KMS-11 (cell line): ENCODE measurements around the gene KLF15.

Experiments used
- H2AFZ ChIP-seq: fragments of 200-600 bp; sonication (generic); 2 replicates; pipeline ENCODE4 v1.6.1; 2016; ENCODE audit warnings: antibody characterized with exemption, mixed run types, low read depth
- H3K27ac ChIP-seq: fragments of 200-600 bp; sonication (generic); 2 replicates; pipeline ENCODE4 v1.6.1; 2016; ENCODE audit warnings: mild to moderate bottlenecking, mixed run types
- H3K27me3 ChIP-seq: fragments of 200-600 bp; sonication (generic); 2 replicates; pipeline ENCODE4 v1.6.1; 2017; ENCODE audit warnings: mild to moderate bottlenecking, low read depth, mixed run types, moderate library complexity; ENCODE audit not compliant: insufficient read depth
- H3K36me3 ChIP-seq: fragments of 200-600 bp; sonication (generic); 2 replicates; pipeline ENCODE4 v1.6.1; 2017; ENCODE audit warnings: mild to moderate bottlenecking, mixed run types; ENCODE audit not compliant: insufficient read depth
- H3K4me1 ChIP-seq: fragments of 200-600 bp; sonication (generic); 2 replicates; pipeline ENCODE4 v1.6.1; 2016; ENCODE audit warnings: mild to moderate bottlenecking, low read depth, mixed run types; ENCODE audit not compliant: poor library complexity, severe bottlenecking
- H3K4me2 ChIP-seq: fragments of 200-600 bp; sonication (generic); 2 replicates; pipeline ENCODE4 v1.7.0; 2016; ENCODE audit warnings: mild to moderate bottlenecking, mixed run types
- H3K4me3 ChIP-seq: fragments of 200-600 bp; sonication (generic); IDR thresholded peaks from 2 replicates; pipeline ENCODE4 v1.6.1; 2017; ENCODE audit warnings: low read depth, low read length, mixed read lengths; ENCODE audit not compliant: insufficient read depth
- H3K79me2 ChIP-seq: fragments of 200-600 bp; sonication (generic); 2 replicates; pipeline ENCODE4 v1.6.1; 2016; ENCODE audit warnings: low read depth, mixed run types; ENCODE audit not compliant: insufficient read depth
- H3K9ac ChIP-seq: fragments of 200-600 bp; sonication (generic); 2 replicates; pipeline ENCODE4 v1.6.1; 2016; ENCODE audit warnings: mild to moderate bottlenecking, mixed run types
- H4K20me1 ChIP-seq: fragments of 200-600 bp; sonication (generic); 2 replicates; pipeline ENCODE4 v1.6.1; 2016; ENCODE audit warnings: mild to moderate bottlenecking, mixed run types; ENCODE audit not compliant: insufficient read depth
- TF ChIP-seq, protein P1 (sequence below): fragments of 200-600 bp; sonication (generic); conservative IDR thresholded peaks from 2 replicates; pipeline ENCODE4 v1.6.1; 2017; ENCODE audit warnings: low read depth, mild to moderate bottlenecking, antibody characterized with exemption, low read length, moderate library complexity, mixed read lengths

Gene KLF15

DNA sequence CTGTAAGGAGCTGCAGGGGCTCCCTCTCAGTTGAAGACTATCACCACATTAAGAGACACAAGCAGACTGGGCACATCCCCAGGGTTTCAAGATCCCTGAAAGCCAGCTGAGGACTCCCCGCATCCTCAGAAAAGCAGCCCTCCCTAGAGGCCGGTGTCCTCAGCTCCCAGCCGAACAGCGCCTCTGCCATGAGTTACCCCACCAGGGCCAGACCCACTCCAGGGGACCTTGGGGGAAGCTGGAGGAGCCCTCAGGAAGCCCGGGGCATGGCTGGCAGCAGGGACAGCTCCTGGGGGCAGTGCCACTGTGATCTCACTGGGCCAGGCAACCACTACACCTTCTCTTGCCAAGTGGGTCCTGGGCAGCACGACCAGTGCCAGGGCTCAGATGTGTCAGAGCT is 8.1 kb downstream of the KLF15 start:
- TF ChIP-seq, protein P1, sequence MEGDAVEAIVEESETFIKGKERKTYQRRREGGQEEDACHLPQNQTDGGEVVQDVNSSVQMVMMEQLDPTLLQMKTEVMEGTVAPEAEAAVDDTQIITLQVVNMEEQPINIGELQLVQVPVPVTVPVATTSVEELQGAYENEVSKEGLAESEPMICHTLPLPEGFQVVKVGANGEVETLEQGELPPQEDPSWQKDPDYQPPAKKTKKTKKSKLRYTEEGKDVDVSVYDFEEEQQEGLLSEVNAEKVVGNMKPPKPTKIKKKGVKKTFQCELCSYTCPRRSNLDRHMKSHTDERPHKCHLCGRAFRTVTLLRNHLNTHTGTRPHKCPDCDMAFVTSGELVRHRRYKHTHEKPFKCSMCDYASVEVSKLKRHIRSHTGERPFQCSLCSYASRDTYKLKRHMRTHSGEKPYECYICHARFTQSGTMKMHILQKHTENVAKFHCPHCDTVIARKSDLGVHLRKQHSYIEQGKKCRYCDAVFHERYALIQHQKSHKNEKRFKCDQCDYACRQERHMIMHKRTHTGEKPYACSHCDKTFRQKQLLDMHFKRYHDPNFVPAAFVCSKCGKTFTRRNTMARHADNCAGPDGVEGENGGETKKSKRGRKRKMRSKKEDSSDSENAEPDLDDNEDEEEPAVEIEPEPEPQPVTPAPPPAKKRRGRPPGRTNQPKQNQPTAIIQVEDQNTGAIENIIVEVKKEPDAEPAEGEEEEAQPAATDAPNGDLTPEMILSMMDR, result no peak
- Histone ChIP-seq H3K36me3 (no peaks in the 10 kb centered on the region), H3K27ac (no peak overlapping the region), H2AFZ (no peak overlapping the region), H3K4me1 (no peaks in the 10 kb centered on the region), H3K79me2 (no peaks in the 10 kb centered on the region), H3K4me3 (no peak overlapping the region), H3K4me2 (no peak overlapping the region), H4K20me1 (no peaks in the 10 kb centered on the region), H3K27me3 (0 out of 2 replicates have a peak, but pooled peaks cover 2% of the 10 kb centered on the region), H3K9ac (no peak overlapping the region)

DNA sequence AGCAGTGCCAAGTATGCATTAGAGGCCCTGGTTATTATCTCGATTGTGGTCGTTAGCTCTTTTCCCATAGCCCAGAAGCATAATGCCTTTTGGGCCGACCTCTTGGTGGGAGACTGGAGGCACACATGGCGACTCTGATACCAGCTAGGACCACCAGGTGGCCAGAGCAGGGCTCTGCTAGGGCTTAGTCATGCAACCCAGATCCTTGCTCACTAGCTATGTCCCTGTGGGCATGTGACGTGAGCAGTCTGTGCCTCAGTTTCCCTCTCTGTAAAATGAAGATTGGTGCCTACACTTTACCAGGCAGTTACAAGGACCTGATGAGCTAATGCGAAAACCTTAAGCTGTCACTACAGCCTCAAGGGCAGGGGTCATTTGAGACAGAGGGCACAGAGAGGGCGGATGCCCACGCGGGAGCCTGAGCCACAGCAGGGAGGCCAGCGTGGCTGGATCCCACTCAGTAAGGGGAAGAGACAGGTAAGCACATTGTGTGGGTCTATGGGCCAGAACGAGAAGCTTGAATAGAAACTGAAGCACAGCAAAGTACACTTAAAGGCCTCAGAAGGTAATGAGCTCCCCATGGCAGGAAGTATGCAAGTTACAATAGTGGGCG is 8.8 kb downstream of the KLF15 start:
- H3K27me3 ChIP-seq, result 0 out of 2 replicates have a peak, but pooled peaks cover 2% of the 10 kb centered on the region
- H2AFZ ChIP-seq, result no peak overlapping the region
- H3K79me2 ChIP-seq, result no peaks in the 10 kb centered on the region
- TF ChIP-seq, protein P1, result no peak
- H3K9ac ChIP-seq, result no peak overlapping the region
- H3K4me1 ChIP-seq, result no peaks in the 10 kb centered on the region
- no peak overlapping the region for H3K27ac ChIP-seq
- no peak overlapping the region for H3K4me3 ChIP-seq
- no peaks in the 10 kb centered on the region for H4K20me1 ChIP-seq
- no peak overlapping the region for H3K4me2 ChIP-seq
- no peaks in the 10 kb centered on the region for H3K36me3 ChIP-seq

DNA sequence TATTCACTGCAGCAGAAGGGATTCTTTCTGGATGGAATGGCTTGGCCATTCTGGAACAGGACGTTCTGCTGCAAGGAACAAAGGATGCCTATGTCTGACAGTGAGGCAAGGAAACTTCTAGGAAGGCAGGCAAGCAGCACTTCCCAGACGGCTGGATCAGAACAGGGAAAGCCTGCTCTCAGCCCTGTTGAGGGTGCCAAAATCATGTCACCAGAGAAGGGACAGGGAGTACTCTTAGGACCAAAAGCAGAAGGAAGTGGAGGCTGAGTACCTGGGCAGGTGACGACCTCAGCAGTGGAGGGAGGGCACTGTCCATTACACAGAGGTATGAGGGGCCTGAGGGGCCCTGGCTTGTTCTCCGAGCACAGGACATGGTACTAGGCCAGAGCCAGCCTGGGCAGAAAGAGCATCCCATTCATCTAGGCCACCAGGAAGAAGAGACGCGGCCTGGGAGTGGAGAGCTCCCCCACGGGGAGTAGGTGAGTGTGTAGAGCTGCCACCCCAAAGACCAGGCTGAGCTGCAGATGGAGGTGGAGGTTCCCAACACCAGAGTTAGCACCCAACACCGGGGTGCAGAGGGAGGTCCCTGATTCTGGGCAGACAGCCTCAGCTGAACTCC is 9.6 kb downstream of the KLF15 start:
- Histone ChIP-seq H3K4me2 (no peak overlapping the region), H3K79me2 (no peaks in the 10 kb centered on the region), H3K9ac (no peak overlapping the region), H3K4me1 (no peaks in the 10 kb centered on the region), H2AFZ (no peak overlapping the region), H3K4me3 (no peak overlapping the region), H4K20me1 (no peaks in the 10 kb centered on the region), H3K27me3 (0 out of 2 replicates have a peak, but pooled peaks cover 2% of the 10 kb centered on the region), H3K27ac (no peak overlapping the region), H3K36me3 (no peaks in the 10 kb centered on the region)
- TF ChIP-seq, protein P1, result no peak

DNA sequence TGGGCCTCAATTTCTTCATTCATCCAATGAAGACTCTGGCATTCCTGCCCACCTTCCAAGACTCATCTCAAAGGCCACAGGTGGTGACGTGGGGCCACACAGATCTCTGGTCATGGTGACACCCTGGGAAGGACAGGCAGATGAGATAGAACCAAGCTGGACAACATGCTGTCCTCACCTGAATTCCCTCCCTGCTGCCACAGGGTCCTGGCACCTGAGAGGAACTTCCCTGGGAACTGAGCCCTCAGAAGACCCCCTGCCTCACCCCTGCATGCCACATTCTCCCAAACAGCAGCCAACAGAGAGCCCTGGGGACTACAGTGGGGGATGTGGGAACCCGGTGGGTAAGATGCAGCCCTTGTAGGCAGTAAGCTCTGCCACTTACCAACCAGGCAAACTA is 10.7 kb downstream of the KLF15 start:
- Histone ChIP-seq H3K36me3 (no peaks in the 10 kb centered on the region), H3K79me2 (no peaks in the 10 kb centered on the region), H3K4me3 (no peak overlapping the region), H2AFZ (no peak overlapping the region), H4K20me1 (no peaks in the 10 kb centered on the region), H3K27ac (no peak overlapping the region), H3K9ac (no peak overlapping the region), H3K4me1 (no peaks in the 10 kb centered on the region), H3K27me3 (0 out of 2 replicates have a peak, but pooled peaks cover 2% of the 10 kb centered on the region), H3K4me2 (no peak overlapping the region)
- TF ChIP-seq, protein P1, result no peak
